Pancreas (tissue), 10 donors: ENCODE measurements around the gene IFIT2. TPM values are rescaled to one million over a fixed set of nuclear protein-coding genes. Genes with fewer than 3 reads are reported as not detected.

Experiments
- ATAC-seq, 4 donors: fragments of 200-7000 bp; cut with Tn5 transposase; one replicate each; pipeline versions ENCODE4 v1.8.0 to v1.9.1; 2020; ENCODE audit warnings: mild to moderate bottlenecking in 4 of 4, moderate library complexity in 4 of 4
- DNase-seq, 6 donors: peaks; one replicate each; pipeline ENCODE4 v3.0.0-alpha.2; 2020
- FAIRE-seq: peaks from 2 replicates; lab custom pipeline; 2012; peaks lifted over from hg19 to GRCh38; lab: Jason Lieb, UNC
- H3K27ac ChIP-seq, 4 donors: fragments of 200-600 bp; sonication (generic); 1 replicate in 3 of 4; 2 replicates in 1 of 4; pipeline versions ENCODE4 v1.5.0 to v1.8.0; 2020
- H3K27me3 ChIP-seq, 4 donors: fragments of 200-600 bp; one replicate each; pipeline ENCODE4 v1.8.0; 2021
- H3K36me3 ChIP-seq, 3 donors: fragments of 200-600 bp; sonication (generic) in 1 of 3; one replicate each; pipeline versions ENCODE4 v1.5.0 to v1.8.0; 2020 to 2021
- H3K4me1 ChIP-seq, 3 donors: fragments of 200-600 bp; one replicate each; pipeline ENCODE4 v1.8.0; 2021
- H3K4me3 ChIP-seq, 4 donors: fragments of 200-600 bp; sonication (generic) in 2 of 4; one replicate each; pipeline versions ENCODE4 v1.5.0 to v1.8.0; 2020 to 2021
- H3K9me3 ChIP-seq, 4 donors: fragments of 200-600 bp; one replicate each; pipeline ENCODE4 v1.8.0; 2021
- CTCF ChIP-seq, 4 donors: fragments of 200-600 bp; sonication (generic) in 3 of 4; IDR thresholded peaks; one replicate each; pipeline versions ENCODE4 v1.5.0 to v1.8.0; 2021; ENCODE audit warnings: antibody characterized with exemption in 4 of 4
- WGBS, 2 donors: extraction: QIAGEN DNeasy Blood & Tissue Kit; methylation state at CpG; one replicate each; pipeline ENCODE4 v1.1.7; 2013; 5-methylcytosine and 5-hydroxymethylcytosine counted together
- intact Hi-C, 3 donors: fragments of 100-400 bp; cut with DNase I; formaldehyde crosslinking; loops; one replicate each; pipeline versions ENCODE4 v1.11.1 to v1.14.2; 2022
- polyA plus RNA-seq, 2 donors: library from polyadenylated mRNA; stranded (reverse); fragments of 200-250 nt; gene quantifications; one replicate each; pipeline ENCODE4 v1.2.3, GENCODE V29; 2013
- total RNA-seq, 6 donors: library from RNA; stranded (reverse); fragmentation: NEBNext Ultra II Directional in 4 of 6; extraction: Animal tissue kit (Norgen Biotek cat#: 25700) in 4 of 6; gene quantifications; one replicate each; pipeline versions ENCODE4 v1.2.1 to v1.2.4, GENCODE V29; 2021 to 2023
- donor health status: healthy with polysubstance abuse.
- donor health status: DM: no; HTN: no; CAD: no; lungs with moderate emphysema.
- donor health status: DM: no; HTN: no; CAD: no.
- donor health status: control.
- donor health status: control.
- donor health status: Bipolar disorder and iron deficiency.
- donor health status: DM: yes; HTN: yes; CAD: no.
- donor health status: DM: no; HTN: no; CAD: no.
- donor health status: DM: no; HTN: no; CAD: no.
- donor health status: DM: yes; HTN: yes; CAD: no.

Gene IFIT2
- total and polyA plus RNA-seq, 8 donors: 1.3 to 7.5 (median 1.6) TPM

DNA sequence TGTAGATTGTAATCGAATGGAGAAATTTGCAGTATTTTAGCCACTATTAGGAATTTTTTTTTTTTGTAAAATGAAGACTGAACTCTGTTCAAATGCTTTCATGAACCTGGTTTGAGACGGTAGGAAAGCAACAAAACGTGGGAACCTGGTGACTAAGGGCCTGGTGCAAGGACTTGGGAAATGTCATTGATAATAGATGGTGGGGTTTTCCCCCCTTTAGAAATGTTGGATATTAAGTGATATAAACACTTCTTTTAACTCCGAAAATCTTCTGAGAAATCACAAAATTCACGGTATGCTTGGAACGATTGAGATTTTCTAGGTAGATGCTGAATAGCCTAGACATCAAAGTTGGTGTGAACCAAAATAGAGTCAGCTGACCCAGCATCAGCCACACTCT lies 6.4 kb downstream of the IFIT2 start:
- ATAC-seq (no peak), DNase-seq (no peak), FAIRE-seq (no peak)
- Histone ChIP-seq H3K4me3 (no peak overlapping the region), H3K27me3 (no peaks in the 10 kb centered on the region), H3K36me3 (no peaks in the 10 kb centered on the region), H3K27ac (no peak overlapping the region), H3K4me1 (no peaks in the 10 kb centered on the region), H3K9me3 (no peaks in the 10 kb centered on the region)
- intact Hi-C loops: no loop called here
- TF ChIP-seq CTCF (IDR thresholded peaks at IDR 0.05): no peak
- WGBS, 2 donors: 91 to 94% methylated on average over 6 of the region's 6 CpGs

DNA sequence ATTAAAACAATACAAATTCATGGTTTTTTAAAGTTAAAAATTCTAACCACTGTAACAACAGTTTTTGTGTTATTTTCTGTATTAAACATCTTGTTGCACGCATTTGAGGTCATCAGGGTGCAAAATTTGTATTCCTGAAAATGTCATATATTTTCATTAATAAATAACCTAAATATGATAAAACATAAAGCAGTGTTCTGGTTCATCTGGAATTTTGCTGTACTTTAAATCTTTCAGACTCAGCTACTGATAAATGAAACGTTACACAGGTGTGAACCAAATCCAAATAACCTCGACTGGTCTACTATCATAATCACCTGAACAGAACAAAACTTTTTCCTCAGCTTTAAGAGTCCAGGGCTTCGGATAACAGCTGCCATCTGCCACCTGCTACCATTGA lies 6.9 kb downstream of the IFIT2 start:
- no peaks in the 10 kb centered on the region for H3K4me1 ChIP-seq
- no peak overlapping the region for H3K27ac ChIP-seq
- TF ChIP-seq CTCF (IDR thresholded peaks at IDR 0.05): no peak
- WGBS, 2 donors: 73% methylated on average over 4 of the region's 4 CpGs
- no peaks in the 10 kb centered on the region for H3K27me3 ChIP-seq
- no peaks in the 10 kb centered on the region for H3K36me3 ChIP-seq
- no peak for FAIRE-seq
- H3K4me3 ChIP-seq: no peak overlapping the region
- no peak for ATAC-seq
- intact Hi-C loops: no loop called here
- H3K9me3 ChIP-seq: no peaks in the 10 kb centered on the region
- no peak for DNase-seq

DNA sequence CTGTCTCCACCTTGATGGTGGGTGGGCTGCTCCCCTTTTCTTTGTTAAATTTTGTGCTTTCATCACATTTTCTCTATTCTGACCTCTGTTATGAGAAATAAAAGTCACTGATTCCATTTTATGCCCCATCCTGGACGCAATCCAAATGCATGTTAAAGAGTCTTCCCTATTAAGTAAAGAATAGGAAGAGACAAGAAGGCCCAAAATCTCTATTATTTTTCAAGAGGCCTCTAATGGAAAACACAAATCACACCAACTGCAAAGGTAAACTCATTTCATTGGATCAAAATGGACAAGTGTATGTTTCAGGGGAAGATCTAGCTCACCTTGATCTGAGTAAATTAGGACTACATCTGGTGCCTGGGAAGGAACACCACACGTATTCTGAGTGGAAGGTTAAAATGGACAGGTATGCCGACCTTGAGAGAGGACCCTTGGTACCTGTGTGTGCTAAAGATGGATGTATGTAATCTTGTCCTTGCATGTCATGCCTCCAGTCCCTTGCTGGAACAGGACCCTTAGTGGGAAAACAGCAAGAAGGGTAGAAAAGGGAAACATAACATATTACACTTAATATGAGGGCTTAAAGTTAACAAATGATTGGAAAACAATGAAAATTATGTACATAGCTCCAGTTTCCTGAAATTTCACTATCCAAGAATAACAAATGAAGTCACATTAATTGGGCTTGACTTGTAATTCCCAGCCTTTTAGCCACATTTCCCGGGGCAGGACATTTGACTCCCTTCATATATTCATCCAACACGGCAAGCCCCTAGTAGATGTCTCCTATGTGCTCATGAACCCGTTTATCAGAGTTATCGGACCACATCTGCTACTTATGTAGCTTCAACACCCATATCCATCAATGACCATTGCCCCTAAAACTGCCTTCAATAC lies 7.6 kb downstream of the IFIT2 start:
- no peak for ATAC-seq
- Histone ChIP-seq H3K9me3 (no peaks in the 10 kb centered on the region), H3K27me3 (no peaks in the 10 kb centered on the region), H3K4me1 (no peaks in the 10 kb centered on the region), H3K36me3 (no peaks in the 10 kb centered on the region), H3K4me3 (no peak overlapping the region), H3K27ac (no peak overlapping the region)
- no peak for TF ChIP-seq CTCF (IDR thresholded peaks at IDR 0.05)
- WGBS, 2 donors: 91 to 95% methylated on average over 7 of the region's 7 CpGs
- DNase-seq: no peak
- no peak for FAIRE-seq
- intact Hi-C loops: no loop called here

GRCh38 chr10:89310056-89310893 lies 8.4 kb downstream of the IFIT2 start:
- H3K4me3 ChIP-seq: no peak overlapping the region
- no peak for FAIRE-seq
- H3K27me3 ChIP-seq: no peaks in the 10 kb centered on the region
- TF ChIP-seq CTCF (IDR thresholded peaks at IDR 0.05): no peak
- ATAC-seq: no peak
- no peaks in the 10 kb centered on the region for H3K36me3 ChIP-seq
- intact Hi-C loops: no loop called here
- H3K4me1 ChIP-seq: no peaks in the 10 kb centered on the region
- no peak overlapping the region for H3K27ac ChIP-seq
- no peak for DNase-seq
- WGBS, 2 donors: 87 to 98% methylated on average over 2 of the region's 2 CpGs
- no peaks in the 10 kb centered on the region for H3K9me3 ChIP-seq
